Measurements from ENCODE around the gene ZNF845. TPM values are rescaled to one million over a fixed set of nuclear protein-coding genes. Genes with fewer than 3 reads are reported as not detected.
"Not testable (repeated sequence)": the region's sequence is repeated elsewhere in the genome, so short reads cannot be mapped to it uniquely, and the experiment has no call there.

Gene ZNF845
- total and polyA plus RNA-seq, 9 donors, result 3.3 to 9.6 (median 5.8) TPM

GRCh38 chr19:53396525-53396868 is 62.9 kb downstream of the ZNF845 start:
- no peak for DNase-seq
- Histone ChIP-seq H3K27ac (ENCODE audit: low read length) (no peak overlapping the region), H3K9me3 (replicated peaks; ENCODE audit: control insufficient read depth, low read depth, low read length) (no peaks in the 10 kb centered on the region), H3K4me3 (ENCODE audit: low read length) (no peak overlapping the region), H3K4me1 (ENCODE audit: control insufficient read depth, insufficient read depth, low read length) (peaks cover 12% of the 10 kb centered on the region), H3K36me3 (ENCODE audit: control insufficient read depth, insufficient read depth, low read length) (peaks cover 21% of the 10 kb centered on the region), H3K27me3 (ENCODE audit: control insufficient read depth, insufficient read depth, low read length) (no peaks in the 10 kb centered on the region)
- no CpG with 5 or more reads among the region's 1 CpG for WGBS (ENCODE audit: insufficient coverage)

- not testable (repeated sequence) for H3K9me3 ChIP-seq (replicated peaks; ENCODE audit: control insufficient read depth, low read depth, low read length); H3K27me3 ChIP-seq (ENCODE audit: control insufficient read depth, insufficient read depth, low read length); H3K4me3 ChIP-seq (ENCODE audit: low read length); H3K27ac ChIP-seq (ENCODE audit: low read length); DNase-seq
- Histone ChIP-seq H3K36me3 (ENCODE audit: control insufficient read depth, insufficient read depth, low read length) (peaks cover 30% of the 10 kb centered on the region), H3K4me1 (ENCODE audit: control insufficient read depth, insufficient read depth, low read length) (peaks cover 12% of the 10 kb centered on the region)
- WGBS (ENCODE audit: insufficient coverage), result no CpG with 5 or more reads among the region's 1 CpG
Observed at GRCh38 chr19:53397918-53398317, 64.4 kb downstream of the ZNF845 start.

Other genes with a start within 250 kb of the ZNF845 start
- 27.5 TPM for gene ZNF160, start 230.3 kb upstream of the ZNF845 start, total RNA-seq
- gene ZNF160, start 230.3 kb upstream of the ZNF845 start, polyA plus RNA-seq (ENCODE audit: insufficient read depth in 1 of 8, insufficient read length in 8 of 8, low replicate concordance in 1 of 8), result 10 to 100 TPM; 15.7 to 26.0 (median 18.8) TPM
- 13.0 TPM for gene ZNF415, start 200.8 kb upstream of the ZNF845 start, total RNA-seq
- 10 to 100 TPM in 6 of 8 donors, 1 to 10 TPM in 2; 9.2 to 13.4 (median 12.3) TPM for gene ZNF415, start 200.8 kb upstream of the ZNF845 start, polyA plus RNA-seq (ENCODE audit: insufficient read depth in 1 of 8, insufficient read length in 8 of 8, low replicate concordance in 1 of 8)
- 9.6 TPM for gene ZNF347, start 174.7 kb upstream of the ZNF845 start, total RNA-seq
- 1 to 10 TPM; 4.5 to 8.5 (median 6.0) TPM for gene ZNF347, start 174.7 kb upstream of the ZNF845 start, polyA plus RNA-seq (ENCODE audit: insufficient read depth in 1 of 8, insufficient read length in 8 of 8, low replicate concordance in 1 of 8)
- gene ZNF665, start 140.4 kb upstream of the ZNF845 start, total RNA-seq, result 4.7 TPM
- gene ZNF665, start 140.4 kb upstream of the ZNF845 start, polyA plus RNA-seq (ENCODE audit: insufficient read depth in 1 of 8, insufficient read length in 8 of 8, low replicate concordance in 1 of 8), result 1 to 10 TPM; 3.3 to 4.9 (median 3.8) TPM
- 28.7 TPM for gene ZNF677, start 78.9 kb upstream of the ZNF845 start, total RNA-seq
- gene ZNF677, start 78.9 kb upstream of the ZNF845 start, polyA plus RNA-seq (ENCODE audit: insufficient read depth in 1 of 8, insufficient read length in 8 of 8, low replicate concordance in 1 of 8), result 10 to 100 TPM; 19.3 to 32.5 (median 28.8) TPM
- gene VN1R2, start 75.5 kb upstream of the ZNF845 start, total RNA-seq, result 0.04 TPM
- not detected for gene VN1R2, start 75.5 kb upstream of the ZNF845 start, polyA plus RNA-seq (ENCODE audit: insufficient read depth in 1 of 8, insufficient read length in 8 of 8, low replicate concordance in 1 of 8)
- gene VN1R4, start 66.0 kb upstream of the ZNF845 start, total RNA-seq, result not detected
- not detected for gene VN1R4, start 66.0 kb upstream of the ZNF845 start, polyA plus RNA-seq (ENCODE audit: insufficient read depth in 1 of 8, insufficient read length in 8 of 8, low replicate concordance in 1 of 8)
- 12.3 TPM for gene ZNF525, start 32.0 kb downstream of the ZNF845 start, total RNA-seq
- 1 to 10 TPM; 3.7 to 7.5 (median 4.8) TPM for gene ZNF525, start 32.0 kb downstream of the ZNF845 start, polyA plus RNA-seq (ENCODE audit: insufficient read depth in 1 of 8, insufficient read length in 8 of 8, low replicate concordance in 1 of 8)
- 12.0 TPM for gene ZNF765, start 61.4 kb downstream of the ZNF845 start, total RNA-seq
- 10 to 100 TPM in 1 of 8 donors, 1 to 10 TPM in 7; 5.5 to 10.2 (median 7.6) TPM for gene ZNF765, start 61.4 kb downstream of the ZNF845 start, polyA plus RNA-seq (ENCODE audit: insufficient read depth in 1 of 8, insufficient read length in 8 of 8, low replicate concordance in 1 of 8)
- gene ZNF761, start 98.2 kb downstream of the ZNF845 start, total RNA-seq, result 9.9 TPM
- 10 to 100 TPM in 2 of 8 donors, 1 to 10 TPM in 6; 7.5 to 11.6 (median 8.3) TPM for gene ZNF761, start 98.2 kb downstream of the ZNF845 start, polyA plus RNA-seq (ENCODE audit: insufficient read depth in 1 of 8, insufficient read length in 8 of 8, low replicate concordance in 1 of 8)
- 3.9 TPM for gene ZNF813, start 134.0 kb downstream of the ZNF845 start, total RNA-seq
- 1 to 10 TPM; 2.2 to 3.6 (median 2.6) TPM for gene ZNF813, start 134.0 kb downstream of the ZNF845 start, polyA plus RNA-seq (ENCODE audit: insufficient read depth in 1 of 8, insufficient read length in 8 of 8, low replicate concordance in 1 of 8)
- 14.5 TPM for gene ZNF331, start 204.4 kb downstream of the ZNF845 start, total RNA-seq
- 10 to 100 TPM in 7 of 8 donors, 1 to 10 TPM in 1; 8.7 to 16.7 (median 13.2) TPM for gene ZNF331, start 204.4 kb downstream of the ZNF845 start, polyA plus RNA-seq (ENCODE audit: insufficient read depth in 1 of 8, insufficient read length in 8 of 8, low replicate concordance in 1 of 8)